GM23248 (cell line): Measurements from ENCODE around the gene ZHX3. TPM values are rescaled to one million over a fixed set of nuclear protein-coding genes. Genes with fewer than 3 reads are reported as not detected.

Experiments
- DNase-seq: peaks from one replicate; pipeline ENCODE4 v3.0.0-alpha.2; 2015
- H2AFZ ChIP-seq: fragments of 200-600 bp; sonication (generic); 2 replicates; pipeline ENCODE4 v1.6.1; 2016; ENCODE audit warnings: antibody characterized with exemption
- H3F3A ChIP-seq: fragments of 200-600 bp; sonication (generic); 2 replicates; pipeline ENCODE4 v1.6.1; 2016; ENCODE audit warnings: mild to moderate bottlenecking, antibody characterized with exemption, mixed run types; ENCODE audit not compliant: insufficient read depth
- H3K27ac ChIP-seq: fragments of 200-600 bp; sonication (generic); 2 replicates; pipeline ENCODE4 v1.5.1; 2016; ENCODE audit warnings: mild to moderate bottlenecking
- H3K27me3 ChIP-seq: fragments of 200-600 bp; sonication (generic); replicated peaks from 2 replicates; pipeline ENCODE4 v1.6.1; 2016; ENCODE audit warnings: mild to moderate bottlenecking; ENCODE audit not compliant: insufficient read depth
- H3K36me3 ChIP-seq: fragments of 200-600 bp; sonication (generic); 2 replicates; pipeline ENCODE4 v1.6.1; 2016; ENCODE audit warnings: low read depth, mild to moderate bottlenecking
- H3K4me1 ChIP-seq: fragments of 200-600 bp; sonication (generic); 2 replicates; pipeline ENCODE4 v1.6.1; 2016; ENCODE audit warnings: mild to moderate bottlenecking; ENCODE audit not compliant: insufficient read depth
- H3K4me2 ChIP-seq: fragments of 200-600 bp; sonication (generic); one replicate; pipeline ENCODE4 v1.6.1; 2016; ENCODE audit warnings: mild to moderate bottlenecking; ENCODE audit not compliant: unreplicated experiment
- H3K4me3 ChIP-seq: fragments of 200-600 bp; sonication (generic); 2 replicates; pipeline ENCODE4 v1.5.1; 2016; ENCODE audit warnings: mild to moderate bottlenecking
- H3K79me2 ChIP-seq: fragments of 200-600 bp; sonication (generic); 2 replicates; pipeline ENCODE4 v1.6.1; 2016; ENCODE audit warnings: mild to moderate bottlenecking; ENCODE audit not compliant: insufficient read depth
- H3K9ac ChIP-seq: fragments of 200-600 bp; sonication (generic); 2 replicates; pipeline ENCODE4 v1.6.1; 2016; ENCODE audit warnings: mild to moderate bottlenecking
- H3K9me2 ChIP-seq: fragments of 200-600 bp; sonication (generic); 2 replicates; pipeline ENCODE4 v1.6.1; 2016; ENCODE audit warnings: mixed run types, mild to moderate bottlenecking, moderate library complexity; ENCODE audit not compliant: insufficient read depth
- H3K9me3 ChIP-seq: fragments of 200-600 bp; sonication (generic); one replicate; pipeline ENCODE4 v1.6.1; 2017; ENCODE audit warnings: low read depth
- H4K20me1 ChIP-seq: fragments of 200-600 bp; sonication (generic); 2 replicates; pipeline ENCODE4 v1.6.0; 2016; ENCODE audit not compliant: insufficient read depth
- EZH2 ChIP-seq: fragments of 200-600 bp; sonication (generic); IDR thresholded peaks from 2 replicates; pipeline ENCODE4 v1.6.1; 2018; ENCODE audit warnings: antibody characterized with exemption, mild to moderate bottlenecking; ENCODE audit not compliant: insufficient read depth, poor library complexity, severe bottlenecking
- EZH2phosphoT487 ChIP-seq: fragments of 200-600 bp; sonication (generic); IDR thresholded peaks from 2 replicates; pipeline ENCODE4 v1.6.1; 2018; ENCODE audit warnings: antibody characterized with exemption, moderate library complexity, mild to moderate bottlenecking, low read depth; ENCODE audit not compliant: insufficient read depth
- WGBS, 2 experiments: methylation state at CpG; one replicate each; pipeline ENCODE4 v1.1.6; 2015 to 2017; ENCODE audit warnings: low lambda C conversion rate in 2 of 2, low coverage in 1 of 2; ENCODE audit errors: missing lambda C conversion rate in 2 of 2; 5-methylcytosine and 5-hydroxymethylcytosine counted together
- in situ Hi-C: fragments of 300-500 bp; cut with MboI; formaldehyde crosslinking; loops from 2 replicates; pipeline ENCODE4 v1.15.0; 2020
- polyA plus RNA-seq: library from polyadenylated mRNA; unstranded; fragments of >200 nt; fragmentation: Nextera tagmentation; extraction: Ambion mirVana; gene quantifications from 2 replicates; pipeline ENCODE4 v1.2.1, GENCODE V29; 2016
- total RNA-seq: library from RNA; depleted of rRNA; stranded (reverse); fragments of >200 nt; shearing (Covaris generic); gene quantifications from 2 replicates; pipeline ENCODE4 v1.2.3, GENCODE V29; 2014

Gene ZHX3
- total and polyA plus RNA-seq, 2 experiments from 2014 or later = 9.8 to 38.5 TPM

DNA sequence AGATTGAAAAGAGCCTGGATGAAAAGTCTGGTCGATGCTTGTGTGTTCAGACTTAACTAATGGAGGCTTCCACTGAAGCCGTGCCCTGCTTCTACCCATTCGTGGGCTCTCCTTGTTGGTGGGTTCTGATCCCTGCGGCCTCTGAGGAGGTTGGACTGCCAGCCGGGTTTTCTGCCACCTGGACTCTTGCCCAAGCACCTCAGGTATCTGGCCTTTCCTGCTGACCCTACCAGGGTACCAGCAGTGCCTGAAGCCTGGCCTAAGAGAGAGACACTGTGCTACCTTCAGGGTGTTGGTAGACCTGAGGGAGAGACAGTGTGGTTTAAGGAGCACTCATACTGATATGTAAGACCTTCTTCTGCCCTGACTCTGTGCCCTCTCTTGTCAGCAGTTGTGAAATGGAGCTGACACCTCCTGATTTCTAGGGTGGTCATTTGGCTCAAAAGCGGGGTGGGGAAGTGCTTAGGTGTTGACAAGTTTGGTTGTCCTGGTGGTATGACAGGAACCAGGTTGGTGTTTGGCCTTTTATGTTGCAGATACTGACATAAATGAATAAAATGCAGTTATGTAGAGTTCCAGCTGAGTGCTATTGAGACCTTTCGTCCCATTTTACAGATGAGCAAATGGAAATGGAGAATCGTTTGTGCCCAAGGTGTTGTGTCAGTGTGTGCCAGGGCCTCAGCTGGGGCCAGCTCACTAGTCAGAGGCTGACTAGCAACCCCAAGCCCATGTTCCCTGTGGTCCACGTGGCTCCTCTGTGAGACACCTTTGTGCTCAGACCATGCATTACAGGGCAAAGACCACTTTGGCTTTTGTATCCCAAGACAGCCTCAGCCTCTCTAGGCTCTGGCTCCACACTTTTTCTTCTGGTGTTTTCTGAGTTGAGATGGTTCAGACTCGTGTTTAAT lies 177.1 kb downstream of the ZHX3 start:
- in situ Hi-C loops = no loop called here

GRCh38 chr20:41139227-41140093 lies 178.1 kb downstream of the ZHX3 start:
- in situ Hi-C loops = no loop called here
- peaks cover 14% of the 10 kb centered on the region; the same call in 1 of the 2 replicates for H3K4me1 ChIP-seq
- no peaks in the 10 kb centered on the region for H3K27me3 ChIP-seq
- peak overlapping the region; percentile 88 for H3K4me2 ChIP-seq
- H3K36me3 ChIP-seq = no peaks in the 10 kb centered on the region
- H4K20me1 ChIP-seq = no peaks in the 10 kb centered on the region
- H3F3A ChIP-seq = no peaks in the 10 kb centered on the region
- peak overlapping the region; percentile 86 for H3K9ac ChIP-seq
- H3K4me3 ChIP-seq = peak overlapping the region; percentile 80
- no peak overlapping the region for H2AFZ ChIP-seq
- peaks cover 69% of the 10 kb centered on the region for H3K79me2 ChIP-seq
- DNase-seq = no peak
- H3K27ac ChIP-seq = no peak overlapping the region
- H3K9me2 ChIP-seq = no peaks in the 10 kb centered on the region
- H3K9me3 ChIP-seq = no peaks in the 10 kb centered on the region
- no peak for TF ChIP-seq EZH2phosphoT487
- no peak for TF ChIP-seq EZH2
- 65 to 66% methylated on average over 5 of the region's 5 CpGs for WGBS, 2 experiments

More for the DNA sequence above, 177.1 kb downstream of the ZHX3 start:
- WGBS, 2 experiments = 68 to 72% methylated on average over 10 of the region's 10 CpGs
- no peak for TF ChIP-seq EZH2
- TF ChIP-seq EZH2phosphoT487 = no peak
- Histone ChIP-seq H3K4me2 (no peak overlapping the region), H3K9me3 (no peaks in the 10 kb centered on the region), H2AFZ (no peak overlapping the region), H3K9me2 (no peaks in the 10 kb centered on the region), H4K20me1 (no peaks in the 10 kb centered on the region), H3F3A (no peaks in the 10 kb centered on the region), H3K4me1 (peaks cover 14% of the 10 kb centered on the region; the same call in 1 of the 2 replicates), H3K36me3 (no peaks in the 10 kb centered on the region), H3K27ac (no peak overlapping the region), H3K9ac (peak overlapping the region; percentile 23; the same call in 1 of the 2 replicates), H3K27me3 (no peaks in the 10 kb centered on the region), H3K79me2 (peaks cover 79% of the 10 kb centered on the region), H3K4me3 (no peak overlapping the region)
- DNase-seq = no peak

- peak overlapping the region; percentile 58 for H3K27ac ChIP-seq
- peak overlapping the region; percentile 72 for H2AFZ ChIP-seq
- TF ChIP-seq EZH2 = no peak
- TF ChIP-seq EZH2phosphoT487 = no peak
- H3K4me2 ChIP-seq = peak overlapping the region; percentile 88
- no peaks in the 10 kb centered on the region for H3F3A ChIP-seq
- no peaks in the 10 kb centered on the region for H3K9me3 ChIP-seq
- H4K20me1 ChIP-seq = no peaks in the 10 kb centered on the region
- peak overlapping the region; percentile 86 for H3K9ac ChIP-seq
- peak; percentile 51 for DNase-seq
- H3K4me1 ChIP-seq = peaks cover 14% of the 10 kb centered on the region; the same call in 1 of the 2 replicates
- no peaks in the 10 kb centered on the region for H3K27me3 ChIP-seq
- in situ Hi-C loops = no loop called here
- H3K36me3 ChIP-seq = no peaks in the 10 kb centered on the region
- peaks cover 61% of the 10 kb centered on the region for H3K79me2 ChIP-seq
- peak overlapping the region; percentile 80 for H3K4me3 ChIP-seq
- H3K9me2 ChIP-seq = no peaks in the 10 kb centered on the region
- 14% methylated on average over 12 of the region's 12 CpGs for WGBS, 2 experiments
Observed at GRCh38 chr20:41138475-41139226, 178.9 kb downstream of the ZHX3 start.
